GM18951 (cell line): ENCODE data around the gene TRIO.

Experiments used
- POLR2A ChIP-seq: IDR thresholded peaks from 4 replicates; pipeline ENCODE4 v1.6.1; 2011; ENCODE audit warnings: mild to moderate bottlenecking; ENCODE audit not compliant: insufficient read length, insufficient read depth; ENCODE audit errors: extremely low read depth
- in situ Hi-C: fragments of 300-500 bp; cut with MboI; formaldehyde crosslinking; loops from one replicate; pipeline ENCODE4 v1.12.0; 2022; ENCODE audit warnings: low sequenced_read_pairs, mixed read lengths, inconsistent platforms; ENCODE audit not compliant: unreplicated experiment

TRIO gene

GRCh38 chr5:14219800-14220512 lies 76.8 kb downstream of the TRIO start:
- TF ChIP-seq POLR2A, result no peak
- in situ Hi-C loops, result no loop called here

GRCh38 chr5:14220642-14221041 lies 77.5 kb downstream of the TRIO start:
- no peak for TF ChIP-seq POLR2A
- in situ Hi-C loops, result no loop called here

- TF ChIP-seq POLR2A, result no peak
These were observed 78.6 kb downstream of the TRIO start for GRCh38 chr5:14221732-14222131.

GRCh38 chr5:14222206-14222605 lies 79.1 kb downstream of the TRIO start:
- in situ Hi-C loops, result no loop called here
- TF ChIP-seq POLR2A, result no peak

More at GRCh38 chr5:14221732-14222131, 78.6 kb downstream of the TRIO start:
- in situ Hi-C loops, result no loop called here

GRCh38 chr5:14223372-14223771 lies 80.2 kb downstream of the TRIO start:
- in situ Hi-C loops, result no loop called here
- TF ChIP-seq POLR2A, result no peak

GRCh38 chr5:14225173-14225834 lies 82.2 kb downstream of the TRIO start:
- in situ Hi-C loops, result no loop called here
- no peak for TF ChIP-seq POLR2A

- TF ChIP-seq POLR2A, result no peak
- in situ Hi-C loops, result no loop called here
These were observed 83.0 kb downstream of the TRIO start for GRCh38 chr5:14226149-14226548.

- no peak for TF ChIP-seq POLR2A
- in situ Hi-C loops, result no loop called here
These were observed 83.4 kb downstream of the TRIO start for GRCh38 chr5:14226554-14226953.

GRCh38 chr5:14226992-14227391 lies 83.8 kb downstream of the TRIO start:
- in situ Hi-C loops, result no loop called here
- TF ChIP-seq POLR2A, result no peak

- TF ChIP-seq POLR2A, result no peak
- in situ Hi-C loops, result no loop called here
These were observed 84.4 kb downstream of the TRIO start for GRCh38 chr5:14227513-14227912.

GRCh38 chr5:14228219-14228618 lies 85.1 kb downstream of the TRIO start:
- TF ChIP-seq POLR2A, result no peak
- in situ Hi-C loops, result no loop called here

GRCh38 chr5:14229181-14229580 lies 86.0 kb downstream of the TRIO start:
- in situ Hi-C loops, result no loop called here
- no peak for TF ChIP-seq POLR2A

GRCh38 chr5:14229734-14230133 lies 86.6 kb downstream of the TRIO start:
- in situ Hi-C loops, result no loop called here

GRCh38 chr5:14231156-14231555 lies 88.0 kb downstream of the TRIO start:
- in situ Hi-C loops, result no loop called here
- no peak for TF ChIP-seq POLR2A

More at GRCh38 chr5:14229734-14230133, 86.6 kb downstream of the TRIO start:
- no peak for TF ChIP-seq POLR2A
